ENCODE data around the gene YBX2.
A peak's percentile ranks its signal among the peaks of the same experiment; 100 is the strongest.
"Not testable (repeated sequence)": the region's sequence is repeated elsewhere in the genome, so short reads cannot be mapped to it uniquely, and the experiment has no call there.

YBX2 gene

GRCh38 chr17:7294614-7295153, at the start of gene YBX2:
TSS of gene YBX2 (minus strand) at chr17:7294639. CDS start at chr17:7294500, 139 bp downstream.
- DNase-seq, result peak; percentile 90

- no peak for DNase-seq
Measured at GRCh38 chr17:7343250-7343649, 48.8 kb upstream of the YBX2 start.

GRCh38 chr17:7341842-7342241, 47.4 kb upstream of the YBX2 start:
- DNase-seq, result no peak

- no peak for DNase-seq
Measured at GRCh38 chr17:7340179-7340578, 45.7 kb upstream of the YBX2 start.

GRCh38 chr17:7337600-7337999, 43.2 kb upstream of the YBX2 start:
- not testable (repeated sequence) for DNase-seq

- no peak for DNase-seq
Measured at GRCh38 chr17:7336240-7337175, 42.1 kb upstream of the YBX2 start, which contains the start of gene ACAP1. TSS of gene ACAP1 (plus strand) at chr17:7336529. CDS start at chr17:7336735, 206 bp downstream.

GRCh38 chr17:7335765-7336164, 41.3 kb upstream of the YBX2 start:
- not testable (repeated sequence) for DNase-seq

- DNase-seq, result no peak
Measured at GRCh38 chr17:7334938-7335538, 40.6 kb upstream of the YBX2 start.

- not testable (repeated sequence) for DNase-seq
Measured at GRCh38 chr17:7332600-7333069, 38.2 kb upstream of the YBX2 start.

- DNase-seq, result no peak
Measured at GRCh38 chr17:7332111-7332510, 37.7 kb upstream of the YBX2 start.

- no peak for DNase-seq
Measured at GRCh38 chr17:7330638-7331015, 36.2 kb upstream of the YBX2 start.

GRCh38 chr17:7329997-7330637, 35.7 kb upstream of the YBX2 start:
- DNase-seq, result peak; percentile 79

GRCh38 chr17:7329374-7329996, 35.0 kb upstream of the YBX2 start:
- DNase-seq, result peak; percentile 98

- no peak for DNase-seq
Measured at GRCh38 chr17:7328840-7329373, 34.5 kb upstream of the YBX2 start, which contains the start of gene NEURL4. TSS of gene NEURL4 (minus strand) at chr17:7329335. CDS start at chr17:7329312, 23 bp downstream.

- no peak for DNase-seq
Measured at GRCh38 chr17:7328009-7328408, 33.6 kb upstream of the YBX2 start.

- DNase-seq, result no peak
Measured at GRCh38 chr17:7327501-7327900, 33.1 kb upstream of the YBX2 start.

- DNase-seq, result no peak
Measured at GRCh38 chr17:7327056-7327455, 32.6 kb upstream of the YBX2 start.

- no peak for DNase-seq
Measured at GRCh38 chr17:7326186-7326585, 31.7 kb upstream of the YBX2 start.

GRCh38 chr17:7325031-7325528, 30.6 kb upstream of the YBX2 start:
- DNase-seq, result no peak

GRCh38 chr17:7324438-7324779, 30.0 kb upstream of the YBX2 start:
- DNase-seq, result no peak

- no peak for DNase-seq
Measured at GRCh38 chr17:7323731-7324437, 29.4 kb upstream of the YBX2 start.
